H9 (cell line): ENCODE measurements around the gene LHCGR. TPM values are rescaled to one million over a fixed set of nuclear protein-coding genes. Genes with fewer than 3 reads are reported as not detected.

ENCODE experiments used
- DNase-seq: peaks from one replicate; pipeline ENCODE4 v3.0.0-alpha.2; 2017
- H2AFZ ChIP-seq: one replicate; pipeline ENCODE4 v1.6.1; 2013; ENCODE audit warnings: mild to moderate bottlenecking, low read length, control low read depth, moderate library complexity
- H2AK5ac ChIP-seq: 2 replicates; pipeline ENCODE4 v1.6.1; 2013; ENCODE audit warnings: low read length, control low read depth, mixed read lengths; ENCODE audit not compliant: insufficient read length
- H2BK120ac ChIP-seq: one replicate; pipeline ENCODE4 v1.6.1; 2013; ENCODE audit warnings: low read depth, mild to moderate bottlenecking, low read length, control low read depth, inconsistent platforms; ENCODE audit not compliant: poor library complexity, severe bottlenecking
- H2BK12ac ChIP-seq: 2 replicates; pipeline ENCODE4 v1.6.1; 2013; ENCODE audit warnings: low read length, control low read depth, mixed read lengths, low read depth; ENCODE audit not compliant: insufficient read length
- H2BK15ac ChIP-seq: 2 replicates; pipeline ENCODE4 v1.6.1; 2013; ENCODE audit warnings: low read depth, low read length, control low read depth
- H2BK20ac ChIP-seq: one replicate; pipeline ENCODE4 v1.6.1; 2013; ENCODE audit warnings: low read depth, mild to moderate bottlenecking, low read length, control low read depth, inconsistent platforms; ENCODE audit not compliant: poor library complexity, severe bottlenecking
- H2BK5ac ChIP-seq: 2 replicates; pipeline ENCODE4 v1.6.1; 2013; ENCODE audit warnings: low read length, control low read depth, mixed read lengths; ENCODE audit not compliant: insufficient read length
- H3K14ac ChIP-seq: 2 replicates; pipeline ENCODE4 v1.6.1; 2013; ENCODE audit warnings: low read length, control low read depth; ENCODE audit not compliant: insufficient read depth
- H3K18ac ChIP-seq: 2 replicates; pipeline ENCODE4 v1.6.1; 2013; ENCODE audit warnings: low read depth, mild to moderate bottlenecking, mixed read lengths, low read length, control low read depth; ENCODE audit not compliant: insufficient read length
- H3K23ac ChIP-seq: 2 replicates; pipeline ENCODE4 v1.6.1; 2013; ENCODE audit warnings: low read length, control low read depth, mixed read lengths, low read depth; ENCODE audit not compliant: insufficient read length
- H3K23me2 ChIP-seq: 2 replicates; pipeline ENCODE4 v1.6.1; 2013; ENCODE audit warnings: low read depth, mild to moderate bottlenecking, mixed read lengths, low read length, control low read depth; ENCODE audit not compliant: insufficient read length, poor library complexity, severe bottlenecking
- H3K27ac ChIP-seq: 2 replicates; pipeline ENCODE4 v1.5.1; 2013; ENCODE audit warnings: low read length, control low read depth, mixed read lengths, low read depth; ENCODE audit not compliant: insufficient read length
- H3K27me3 ChIP-seq: 2 replicates; pipeline ENCODE4 v1.6.1; 2013; ENCODE audit warnings: low read length, control low read depth, inconsistent platforms; ENCODE audit not compliant: insufficient read depth
- H3K4ac ChIP-seq: 2 replicates; pipeline ENCODE4 v1.6.1; 2013; ENCODE audit warnings: low read depth, mild to moderate bottlenecking, control low read depth, inconsistent platforms, low read length, moderate library complexity
- H3K4me1 ChIP-seq: 2 replicates; pipeline ENCODE4 v1.6.1; 2013; ENCODE audit warnings: low read length, control low read depth, inconsistent platforms; ENCODE audit not compliant: insufficient read depth
- H3K4me2 ChIP-seq: 2 replicates; pipeline ENCODE4 v1.6.1; 2013; ENCODE audit warnings: low read length, control low read depth, mixed read lengths; ENCODE audit not compliant: insufficient read length, insufficient read depth
- H3K56ac ChIP-seq: 2 replicates; pipeline ENCODE4 v1.6.1; 2013; ENCODE audit warnings: low read depth, mild to moderate bottlenecking, mixed read lengths, low read length, control low read depth; ENCODE audit not compliant: insufficient read length
- H3K79me1 ChIP-seq: 2 replicates; pipeline ENCODE4 v1.6.1; 2013; ENCODE audit warnings: low read depth, mild to moderate bottlenecking, moderate library complexity, low read length, control low read depth, inconsistent platforms; ENCODE audit not compliant: insufficient read depth, poor library complexity, severe bottlenecking
- H3K79me2 ChIP-seq: 2 replicates; pipeline ENCODE4 v1.6.1; 2013; ENCODE audit warnings: low read length, control low read depth, inconsistent platforms; ENCODE audit not compliant: insufficient read depth
- H3K9ac ChIP-seq: 2 replicates; pipeline ENCODE4 v1.6.1; 2013; ENCODE audit warnings: low read length, control low read depth, mixed read lengths; ENCODE audit not compliant: insufficient read length; ENCODE audit errors: extremely low read depth
- H3K9me3 ChIP-seq: one replicate; pipeline ENCODE4 v1.6.1; 2013; ENCODE audit warnings: low read depth, low read length, inconsistent platforms; ENCODE audit not compliant: control insufficient read depth
- H3T11ph ChIP-seq: one replicate; pipeline ENCODE4 v1.6.1; 2013; ENCODE audit warnings: mild to moderate bottlenecking, low read length, control low read depth, inconsistent platforms
- H4K20me1 ChIP-seq: one replicate; pipeline ENCODE4 v1.6.1; 2013; ENCODE audit not compliant: control insufficient read depth, insufficient read length, insufficient read depth
- H4K5ac ChIP-seq: 2 replicates; pipeline ENCODE4 v1.6.1; 2013; ENCODE audit warnings: low read depth, mild to moderate bottlenecking, mixed read lengths, low read length, control low read depth; ENCODE audit not compliant: insufficient read length
- H4K8ac ChIP-seq: replicated peaks from 2 replicates; pipeline ENCODE4 v1.6.1; 2013; ENCODE audit warnings: low read length, control low read depth, mixed read lengths, low read depth; ENCODE audit not compliant: insufficient read length
- H4K91ac ChIP-seq: 2 replicates; pipeline ENCODE4 v1.6.1; 2013; ENCODE audit warnings: low read depth, mild to moderate bottlenecking, moderate library complexity, mixed read lengths, low read length, control low read depth; ENCODE audit not compliant: insufficient read length
- H3K27ac Mint-ChIP-seq, 3 experiments: 2 replicates in 2 of 3; 3 replicates in 1 of 3; pipeline ENCODE4 v1.8.0; 2020 to 2021; ENCODE audit warnings: mixed read lengths in 3 of 3, mild to moderate bottlenecking in 1 of 3, moderate library complexity in 1 of 3
- H3K27me3 Mint-ChIP-seq: 2 replicates; pipeline ENCODE4 v1.8.0; 2021; ENCODE audit warnings: low read depth, mild to moderate bottlenecking, moderate library complexity, mixed read lengths
- H3K36me3 Mint-ChIP-seq, 3 experiments: 2 replicates in 2 of 3; 3 replicates in 1 of 3; pipeline ENCODE4 v1.8.0; 2020 to 2021; ENCODE audit warnings: low read depth in 3 of 3, mixed read lengths in 3 of 3; ENCODE audit not compliant: insufficient read depth in 1 of 3
- H3K4me1 Mint-ChIP-seq, 2 experiments: 2 replicates each; pipeline ENCODE4 v1.8.0; 2020; ENCODE audit warnings: mixed read lengths in 2 of 2
- H3K4me3 Mint-ChIP-seq, 2 experiments: 2 replicates in 1 of 2; 3 replicates in 1 of 2; pipeline ENCODE4 v1.8.0; 2020 to 2021; ENCODE audit warnings: mild to moderate bottlenecking in 2 of 2, mixed read lengths in 2 of 2, moderate library complexity in 1 of 2
- H3K9me3 Mint-ChIP-seq, 2 experiments: 2 replicates in 1 of 2; 3 replicates in 1 of 2; pipeline ENCODE4 v1.8.0; 2020; ENCODE audit warnings: mild to moderate bottlenecking in 2 of 2, mixed read lengths in 2 of 2, moderate library complexity in 1 of 2
- WGBS: extraction: QIAGEN DNeasy Blood & Tissue Kit; methylation state at CpG from one replicate; pipeline ENCODE4 v1.1.7; 2013; ENCODE audit warnings: missing lambda C conversion rate, low lambda C conversion rate, mixed read lengths; ENCODE audit not compliant: insufficient read length; ENCODE audit errors: extremely low coverage; 5-methylcytosine and 5-hydroxymethylcytosine counted together
- total RNA-seq: library from RNA; stranded (reverse); gene quantifications from 2 replicates; pipeline ENCODE4 v1.2.1, GENCODE V29; 2021
- TF ChIP-seq, protein P1 (sequence below): fragments of 200-600 bp; sonication (generic); conservative IDR thresholded peaks from 3 replicates; pipeline ENCODE4 v1.8.0; 2021; ENCODE audit warnings: antibody characterized with exemption, mild to moderate bottlenecking

LHCGR gene
- total RNA-seq, 1 experiment from 2014 or later = 0.44 TPM

DNA sequence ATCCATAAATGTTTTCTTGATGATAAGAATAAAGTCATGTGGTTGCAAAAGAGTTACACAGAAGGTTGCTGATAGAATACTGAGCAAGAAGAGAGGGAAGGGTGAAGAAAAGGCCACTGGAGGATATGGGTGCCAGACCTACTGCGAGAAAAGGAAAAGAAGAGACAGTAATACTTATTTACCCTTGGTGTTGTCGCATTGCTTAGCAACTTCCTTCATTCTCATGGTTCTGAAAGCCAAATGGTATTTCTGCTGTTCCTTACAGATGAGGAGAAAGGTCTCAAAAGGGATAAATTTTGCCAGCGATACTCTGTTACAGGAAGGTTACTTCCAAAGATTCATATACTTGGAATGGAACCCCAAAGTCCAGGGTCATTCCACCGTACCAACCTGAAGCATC, 62.5 kb downstream of the LHCGR start:
- Histone ChIP-seq H3K4ac (no peak overlapping the region), H2BK120ac (no peak overlapping the region), H3K4me2 (no peak overlapping the region), H3K79me1 (no peaks in the 10 kb centered on the region), H4K5ac (no peak overlapping the region), H2AFZ (no peak overlapping the region), H3K23ac (no peak overlapping the region), H3K79me2 (no peaks in the 10 kb centered on the region), H2BK12ac (no peak overlapping the region), H4K20me1 (no peaks in the 10 kb centered on the region), H3T11ph (no peak overlapping the region), H3K27me3 (no peaks in the 10 kb centered on the region), H2AK5ac (no peak overlapping the region), H2BK20ac (no peak overlapping the region), H3K14ac (no peak overlapping the region), H3K9ac (no peak overlapping the region), H3K56ac (no peak overlapping the region), H2BK5ac (no peak overlapping the region), H3K9me3 (no peaks in the 10 kb centered on the region), H2BK15ac (no peak overlapping the region), H3K18ac (no peak overlapping the region), H4K8ac (no peak overlapping the region), H3K27ac (no peak overlapping the region), H3K23me2 (no peaks in the 10 kb centered on the region), H4K91ac (no peak overlapping the region), H3K4me1 (peaks cover 4% of the 10 kb centered on the region; the same call in 1 of the 2 replicates)
- Mint-ChIP-seq H3K4me1 (peaks cover 35 to 45% of the 10 kb centered on the region in 2 experiments), H3K9me3 (no peaks in the 10 kb centered on the region), H3K36me3 (no peaks in the 10 kb centered on the region), H3K27ac (peak overlapping the region in 2 of 3 experiments; percentile 3 to 13; a peak in 1 of 7 replicates), H3K27me3 (no peaks in the 10 kb centered on the region), H3K4me3 (no peak overlapping the region)
- TF ChIP-seq, protein P1, sequence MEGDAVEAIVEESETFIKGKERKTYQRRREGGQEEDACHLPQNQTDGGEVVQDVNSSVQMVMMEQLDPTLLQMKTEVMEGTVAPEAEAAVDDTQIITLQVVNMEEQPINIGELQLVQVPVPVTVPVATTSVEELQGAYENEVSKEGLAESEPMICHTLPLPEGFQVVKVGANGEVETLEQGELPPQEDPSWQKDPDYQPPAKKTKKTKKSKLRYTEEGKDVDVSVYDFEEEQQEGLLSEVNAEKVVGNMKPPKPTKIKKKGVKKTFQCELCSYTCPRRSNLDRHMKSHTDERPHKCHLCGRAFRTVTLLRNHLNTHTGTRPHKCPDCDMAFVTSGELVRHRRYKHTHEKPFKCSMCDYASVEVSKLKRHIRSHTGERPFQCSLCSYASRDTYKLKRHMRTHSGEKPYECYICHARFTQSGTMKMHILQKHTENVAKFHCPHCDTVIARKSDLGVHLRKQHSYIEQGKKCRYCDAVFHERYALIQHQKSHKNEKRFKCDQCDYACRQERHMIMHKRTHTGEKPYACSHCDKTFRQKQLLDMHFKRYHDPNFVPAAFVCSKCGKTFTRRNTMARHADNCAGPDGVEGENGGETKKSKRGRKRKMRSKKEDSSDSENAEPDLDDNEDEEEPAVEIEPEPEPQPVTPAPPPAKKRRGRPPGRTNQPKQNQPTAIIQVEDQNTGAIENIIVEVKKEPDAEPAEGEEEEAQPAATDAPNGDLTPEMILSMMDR = no peak
- no peak for DNase-seq
- WGBS = no CpG with 5 or more reads among the region's 4 CpGs
